OCI-LY7 (cell line): ENCODE measurements around the gene HSPA12A.
A peak's percentile ranks its signal among the peaks of the same experiment; 100 is the strongest.

ENCODE experiments used
- EZH2phosphoT487 ChIP-seq: fragments of 200-600 bp; sonication (generic); IDR thresholded peaks from 2 replicates; pipeline ENCODE4 v1.6.1; 2018; ENCODE audit warnings: low read depth, borderline replicate concordance, mild to moderate bottlenecking, mixed run types, antibody characterized with exemption, low read length, moderate library complexity, mixed read lengths
- TF ChIP-seq, protein P1 (sequence below): fragments of 200-600 bp; sonication (generic); conservative IDR thresholded peaks from 2 replicates; pipeline ENCODE4 v1.5.1; 2014; ENCODE audit warnings: mild to moderate bottlenecking, antibody characterized with exemption, low read length, moderate library complexity, mixed read lengths

DNA sequence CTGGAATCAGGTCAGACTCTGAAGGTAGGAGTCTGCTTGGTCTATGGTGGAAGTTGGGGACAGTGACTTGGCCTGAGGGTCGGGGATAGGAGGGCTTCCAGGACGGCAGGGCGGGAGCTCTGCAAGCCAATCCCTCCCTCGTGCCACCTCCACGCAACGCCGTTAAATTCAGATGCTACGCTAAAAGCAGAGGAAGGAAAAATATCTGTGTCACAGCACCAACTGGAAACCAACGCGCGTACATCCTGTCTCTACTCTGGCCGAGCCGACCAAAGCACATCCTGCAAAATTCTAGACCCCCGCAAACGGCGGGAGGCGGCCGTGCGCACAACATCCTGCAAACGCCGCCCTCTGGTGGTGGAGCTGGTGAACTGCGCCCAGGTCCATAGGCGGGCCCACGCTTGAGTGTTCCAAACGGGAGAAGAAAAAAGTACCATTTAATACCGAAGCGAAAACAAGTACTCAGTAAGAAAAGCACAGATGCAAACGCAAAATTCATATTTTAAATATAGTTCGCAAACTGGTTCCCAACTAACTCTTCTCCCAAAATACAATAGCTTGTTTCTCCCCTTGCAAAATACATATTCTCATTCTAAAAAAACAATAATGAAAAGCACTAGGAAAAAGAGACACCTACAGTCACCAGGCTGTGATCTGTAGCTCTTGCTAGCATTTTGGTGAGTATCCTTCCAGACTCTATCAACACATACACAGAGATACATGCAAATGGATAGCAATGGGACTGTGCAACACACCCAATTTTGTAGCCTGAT, 45.7 kb upstream of the HSPA12A start:
- TF ChIP-seq, protein P1, sequence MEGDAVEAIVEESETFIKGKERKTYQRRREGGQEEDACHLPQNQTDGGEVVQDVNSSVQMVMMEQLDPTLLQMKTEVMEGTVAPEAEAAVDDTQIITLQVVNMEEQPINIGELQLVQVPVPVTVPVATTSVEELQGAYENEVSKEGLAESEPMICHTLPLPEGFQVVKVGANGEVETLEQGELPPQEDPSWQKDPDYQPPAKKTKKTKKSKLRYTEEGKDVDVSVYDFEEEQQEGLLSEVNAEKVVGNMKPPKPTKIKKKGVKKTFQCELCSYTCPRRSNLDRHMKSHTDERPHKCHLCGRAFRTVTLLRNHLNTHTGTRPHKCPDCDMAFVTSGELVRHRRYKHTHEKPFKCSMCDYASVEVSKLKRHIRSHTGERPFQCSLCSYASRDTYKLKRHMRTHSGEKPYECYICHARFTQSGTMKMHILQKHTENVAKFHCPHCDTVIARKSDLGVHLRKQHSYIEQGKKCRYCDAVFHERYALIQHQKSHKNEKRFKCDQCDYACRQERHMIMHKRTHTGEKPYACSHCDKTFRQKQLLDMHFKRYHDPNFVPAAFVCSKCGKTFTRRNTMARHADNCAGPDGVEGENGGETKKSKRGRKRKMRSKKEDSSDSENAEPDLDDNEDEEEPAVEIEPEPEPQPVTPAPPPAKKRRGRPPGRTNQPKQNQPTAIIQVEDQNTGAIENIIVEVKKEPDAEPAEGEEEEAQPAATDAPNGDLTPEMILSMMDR: peak; percentile 95
- TF ChIP-seq EZH2phosphoT487: no peak
